Stimulated activated CD8-positive, alpha-beta memory T cell treated with anti-CD3 and anti-CD28 coated beads, Interleukin-15, amount 100 ng/mL, for 24 hours (primary cell): ENCODE data around the gene GALNT9.
"Not testable (repeated sequence)": the region's sequence is repeated elsewhere in the genome, so short reads cannot be mapped to it uniquely, and the experiment has no call there.

Source experiments
- DNase-seq: peaks from one replicate; pipeline ENCODE4 v3.0.0-alpha.2; 2020; ENCODE audit warnings: low read depth

Gene GALNT9

DNA sequence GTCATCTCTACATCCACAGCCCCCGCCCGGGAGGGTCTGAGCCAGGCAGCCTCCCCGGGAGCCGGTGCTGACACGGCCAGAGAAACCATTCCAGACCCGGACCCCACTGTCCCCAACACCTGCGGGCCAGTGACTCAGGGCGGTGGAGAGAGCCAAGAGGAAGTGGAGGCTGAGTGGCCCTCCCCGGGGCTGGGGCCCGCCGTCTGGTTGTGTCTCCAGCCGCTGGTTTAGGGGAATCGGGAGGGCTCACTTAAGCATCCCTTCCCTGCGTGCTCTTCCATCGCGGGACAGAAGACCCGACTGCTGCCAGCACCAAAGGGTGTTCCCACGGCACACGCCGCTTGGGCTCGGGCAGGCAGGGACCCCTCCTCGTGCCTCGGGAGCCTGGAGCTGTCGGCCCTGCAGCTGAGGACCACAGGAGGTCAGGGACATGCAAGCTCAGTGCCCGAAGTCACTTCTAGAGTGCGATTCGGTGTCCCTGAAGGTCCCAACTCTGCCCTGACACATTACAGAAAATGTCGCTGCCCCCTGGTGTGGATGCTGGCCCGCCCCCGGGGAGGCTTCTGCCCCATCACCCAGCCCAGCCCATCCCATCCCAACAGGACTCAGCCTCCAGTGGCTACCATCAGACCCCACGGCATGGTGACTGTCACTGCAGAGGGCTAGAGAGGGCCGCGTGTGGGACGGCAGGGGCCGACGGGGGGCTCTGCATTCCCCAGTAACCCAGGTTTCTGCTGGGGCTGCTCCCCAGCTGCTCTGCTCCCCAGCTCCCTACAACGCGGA is 50.8 kb downstream of the GALNT9 start:
- DNase-seq: no peak

DNA sequence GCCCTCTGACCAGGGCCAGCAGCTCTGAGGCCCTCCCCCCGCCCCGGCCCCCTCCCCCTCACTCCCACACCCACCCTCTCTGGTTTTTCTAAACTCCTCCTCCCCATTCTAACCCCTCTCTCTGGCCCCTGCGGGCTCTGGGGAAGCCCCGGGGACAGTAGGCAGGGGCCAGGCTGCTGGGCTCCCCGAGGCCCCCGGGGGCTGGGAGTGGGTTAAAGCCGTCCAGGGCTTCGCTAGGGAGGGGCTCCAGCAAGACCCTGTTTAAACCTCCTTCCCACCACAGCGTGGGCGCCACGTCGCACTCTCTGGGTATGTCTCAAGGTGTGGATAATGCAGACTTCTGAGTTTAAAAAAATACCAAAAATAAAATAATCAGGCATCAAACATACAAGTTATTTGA is 51.4 kb downstream of the GALNT9 start:
- DNase-seq: no peak

DNA sequence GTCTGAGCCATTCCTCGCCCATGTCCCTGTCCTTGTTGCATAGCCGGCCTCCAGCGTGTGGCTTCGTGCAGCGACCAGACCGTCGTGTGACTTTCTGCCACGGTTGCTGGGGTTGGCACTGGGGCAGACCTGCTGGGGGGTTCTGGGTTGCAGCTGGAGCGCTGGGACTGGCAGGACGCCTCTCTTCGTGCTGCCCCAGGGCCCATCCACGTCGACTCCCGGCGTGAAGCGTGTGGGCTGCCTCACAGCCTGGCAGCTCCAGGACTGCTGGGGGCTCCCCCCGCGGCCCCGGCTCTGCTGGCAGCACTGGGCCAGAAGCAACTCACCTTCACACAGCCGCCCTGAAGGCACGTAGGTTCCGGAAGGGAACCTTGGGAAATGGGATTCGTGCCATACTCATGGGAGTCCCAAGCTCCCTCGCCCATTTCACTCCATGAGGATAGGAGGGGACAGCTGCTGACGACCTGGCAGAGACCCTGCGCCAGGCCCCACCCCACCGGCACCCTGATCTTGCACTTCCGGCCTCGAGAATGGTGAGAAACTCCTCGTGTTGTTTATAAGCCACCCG is 51.9 kb downstream of the GALNT9 start:
- no peak for DNase-seq

- DNase-seq: no peak
These were observed 52.5 kb downstream of the GALNT9 start for GRCh38 chr12:132276827-132277373.

GRCh38 chr12:132276066-132276826 is 53.1 kb downstream of the GALNT9 start:
- DNase-seq: no peak

DNA sequence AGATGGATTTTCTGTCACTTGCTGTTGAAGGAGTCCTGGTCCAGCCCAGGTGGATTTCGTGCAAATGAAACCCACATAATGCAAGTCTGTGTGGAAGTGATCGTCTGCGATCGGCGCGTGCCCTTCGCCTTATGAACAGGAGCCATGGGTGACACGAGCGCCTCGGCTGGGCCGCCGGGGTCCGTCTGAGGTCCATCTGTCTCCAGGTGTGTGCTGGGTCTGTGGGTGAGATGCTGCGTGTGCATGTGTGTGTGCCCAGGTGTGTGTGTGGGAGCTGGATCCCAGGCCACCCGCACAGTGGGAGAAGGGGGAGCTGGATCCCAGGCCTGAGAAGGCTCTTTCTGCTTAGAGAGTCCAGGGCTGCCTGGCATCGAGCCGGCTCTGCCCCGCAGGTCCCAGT is 53.8 kb downstream of the GALNT9 start:
- DNase-seq: no peak

DNA sequence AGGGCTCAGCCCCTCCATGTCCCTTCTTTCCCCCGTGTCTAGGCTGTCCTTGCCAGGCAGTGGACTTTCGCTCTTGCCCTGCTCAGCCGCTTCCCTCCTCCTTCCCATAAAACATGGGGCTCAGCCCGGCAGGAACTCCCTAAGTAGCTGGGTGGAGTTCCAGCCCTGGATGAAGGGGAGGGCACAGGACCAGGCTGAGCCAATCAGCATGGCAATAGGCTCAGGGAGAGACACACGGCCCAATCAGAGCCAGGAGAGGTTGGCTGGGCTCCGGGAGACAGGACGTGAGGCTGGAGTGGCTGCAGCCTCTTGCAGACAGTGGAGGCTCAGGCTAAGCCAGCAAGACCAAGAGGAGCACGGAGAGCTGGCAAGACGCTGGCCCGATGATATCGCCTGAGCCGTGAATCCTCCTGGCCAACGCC is 54.3 kb downstream of the GALNT9 start:
- DNase-seq: no peak

DNA sequence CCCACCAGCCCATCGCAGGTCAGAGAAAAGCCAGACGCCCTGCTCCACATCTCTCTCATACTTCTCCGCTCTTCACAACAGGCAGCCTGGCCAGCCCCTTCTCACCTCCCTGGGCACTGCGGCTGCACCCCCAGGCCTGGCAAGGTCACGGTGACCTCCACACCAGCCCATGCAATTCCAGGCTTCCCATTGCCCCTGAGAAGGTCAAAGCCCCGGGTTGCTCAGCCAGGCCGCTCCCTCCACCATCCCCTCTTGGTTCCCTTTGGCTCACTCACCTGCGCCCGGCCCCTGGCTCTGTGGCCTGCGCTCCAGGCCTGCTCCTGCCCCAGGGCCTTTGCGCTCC is 55.4 kb downstream of the GALNT9 start:
- no peak for DNase-seq

GRCh38 chr12:132272711-132273110 is 56.7 kb downstream of the GALNT9 start:
- no peak for DNase-seq

DNA sequence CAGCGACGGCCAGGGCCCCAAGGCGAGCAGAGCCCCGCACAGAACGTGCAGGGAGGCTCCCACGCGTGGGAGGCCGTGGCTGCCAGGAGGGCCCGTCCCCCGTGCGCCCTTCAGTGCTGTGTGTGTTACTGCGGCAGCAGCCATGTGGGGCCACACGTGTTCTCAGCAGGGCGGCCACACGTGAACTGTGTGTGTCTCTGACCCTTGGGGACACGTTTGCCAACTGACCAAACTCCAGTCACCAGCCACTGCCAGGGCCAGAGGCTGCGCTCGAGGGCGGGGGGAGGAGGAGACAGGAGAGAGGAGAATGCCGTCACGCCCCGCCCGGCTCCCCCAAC is 57.7 kb downstream of the GALNT9 start:
- DNase-seq: no peak

DNA sequence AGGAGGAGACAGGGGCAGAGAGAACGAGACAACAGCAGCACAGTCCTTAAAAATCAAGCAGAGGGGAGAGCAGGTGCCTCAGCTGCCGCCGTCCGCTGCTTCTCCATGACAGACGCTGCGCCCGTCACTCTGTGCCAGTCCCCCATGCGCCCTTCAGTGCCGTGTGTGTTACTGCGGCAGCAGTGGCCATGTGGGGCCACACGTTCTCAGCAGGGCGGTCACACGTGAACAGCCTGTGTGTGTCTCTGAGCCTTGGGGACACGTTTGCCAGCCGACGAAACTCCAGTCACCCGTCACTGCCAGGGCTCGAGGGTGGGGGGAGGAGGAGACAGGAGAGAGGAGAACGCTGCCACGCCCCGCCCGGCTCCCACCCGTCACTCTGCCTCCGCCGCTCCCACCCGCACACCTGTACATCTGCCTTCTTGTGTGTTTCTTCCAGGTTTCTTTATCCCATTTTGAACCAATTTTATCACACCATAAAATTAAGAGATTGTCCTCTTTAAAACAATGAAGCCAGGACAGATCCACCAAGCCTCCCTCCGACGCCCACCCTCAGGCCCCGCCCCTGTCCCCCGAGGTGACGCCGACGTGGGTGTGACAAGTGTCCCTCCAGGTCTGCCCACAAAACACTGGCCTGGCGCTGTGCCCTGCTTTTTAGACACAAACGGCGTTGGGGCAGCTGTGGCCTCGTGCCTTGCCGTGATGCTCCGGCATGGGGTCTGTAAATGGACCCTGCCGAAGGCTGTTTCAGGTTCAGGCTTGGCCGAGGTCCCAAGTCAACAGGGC is 58.2 kb downstream of the GALNT9 start:
- no peak for DNase-seq

DNA sequence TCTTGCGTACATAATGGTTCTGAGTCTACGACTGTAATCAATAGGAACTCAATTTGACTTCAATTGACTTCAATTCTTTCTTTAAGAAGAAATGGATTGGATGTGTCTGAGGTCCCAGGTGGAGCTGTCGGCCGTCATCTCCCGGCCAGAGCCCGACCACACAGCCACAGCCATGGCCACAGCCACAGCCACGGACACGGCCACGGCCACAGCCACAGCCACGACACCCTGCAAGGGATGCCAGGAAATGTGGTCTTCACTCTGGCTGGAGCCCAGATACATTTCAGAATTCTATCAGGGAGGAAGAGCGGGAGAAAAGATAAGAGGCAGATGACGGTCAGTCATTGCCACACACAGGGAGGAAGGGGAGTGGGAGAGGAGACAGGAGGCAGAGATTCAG is 58.9 kb downstream of the GALNT9 start:
- no peak for DNase-seq

GRCh38 chr12:132269271-132269968 is 60.0 kb downstream of the GALNT9 start:
- no peak for DNase-seq

GRCh38 chr12:132268674-132269073 is 60.7 kb downstream of the GALNT9 start:
- DNase-seq: no peak

GRCh38 chr12:132267873-132268272 is 61.5 kb downstream of the GALNT9 start:
- DNase-seq: no peak

DNA sequence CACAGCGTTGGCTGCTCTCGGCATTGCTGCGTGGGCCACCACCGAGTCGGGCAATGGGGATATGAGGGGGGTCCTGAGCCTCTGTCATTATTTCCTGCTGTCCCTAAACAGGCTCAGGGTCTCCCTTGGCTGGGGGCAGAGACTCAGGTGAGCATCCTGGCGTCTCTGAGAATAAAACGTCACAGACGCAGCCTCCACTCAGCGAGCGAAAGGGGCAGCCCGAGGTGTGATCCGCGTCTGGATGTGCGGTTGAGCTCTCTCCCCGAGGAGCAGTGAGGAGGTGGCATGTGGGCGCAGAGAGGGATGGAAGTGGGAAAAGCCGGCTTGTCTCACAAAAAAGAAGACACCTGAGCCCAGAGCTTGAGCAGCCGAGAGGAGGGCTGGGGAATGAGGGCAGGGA is 62.6 kb downstream of the GALNT9 start:
- DNase-seq: no peak

DNA sequence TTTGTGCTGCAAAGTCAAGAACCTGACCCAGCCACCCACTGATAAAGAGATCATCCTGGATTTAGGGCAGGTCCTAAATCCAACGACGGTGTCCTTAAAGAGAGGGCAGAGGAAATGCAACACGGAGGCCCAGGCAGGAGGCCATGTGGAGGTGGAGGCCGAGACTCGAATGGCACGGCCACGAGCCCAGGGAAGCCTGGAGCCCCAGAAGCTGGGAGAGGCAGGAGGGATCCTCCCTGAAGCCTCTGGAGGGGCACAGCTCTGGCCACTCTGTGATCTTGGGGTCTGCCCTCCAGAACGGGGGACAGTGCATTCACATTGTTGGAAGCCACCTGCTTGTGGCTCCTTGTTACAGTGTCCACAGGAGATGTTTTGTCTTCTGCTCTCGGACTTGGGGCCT is 63.0 kb downstream of the GALNT9 start:
- no peak for DNase-seq

- not testable (repeated sequence) for DNase-seq
These were observed 63.6 kb downstream of the GALNT9 start for GRCh38 chr12:132265822-132266221.

- DNase-seq: no peak
These were observed 64.2 kb downstream of the GALNT9 start for GRCh38 chr12:132265056-132265800.

- no peak for DNase-seq
These were observed 65.0 kb downstream of the GALNT9 start for GRCh38 chr12:132264086-132265010.
